ES-I3 (cell line): ENCODE results near the gene ASB18.

Experiments used
- H3K36me3 ChIP-seq: 2 replicates; pipeline ENCODE4 v1.6.1; 2013; ENCODE audit warnings: mild to moderate bottlenecking, low read length, control low read depth, moderate library complexity; ENCODE audit not compliant: insufficient read depth
- H3K4me1 ChIP-seq: 2 replicates; pipeline ENCODE4 v1.6.1; 2013; ENCODE audit warnings: mild to moderate bottlenecking, control low read depth, low read length; ENCODE audit not compliant: insufficient read depth
- H3K9ac ChIP-seq: 2 replicates; pipeline ENCODE4 v1.6.1; 2013; ENCODE audit warnings: low read depth, mild to moderate bottlenecking, low read length, moderate library complexity
- H3K9me3 ChIP-seq: 2 replicates; pipeline ENCODE4 v1.6.1; 2013; ENCODE audit warnings: mild to moderate bottlenecking, low read length, moderate library complexity; ENCODE audit not compliant: control insufficient read depth, insufficient read depth

Gene ASB18

GRCh38 chr2:236215761-236216333, 48.4 kb downstream of the ASB18 start:
- H3K9ac ChIP-seq, result no peak overlapping the region

GRCh38 chr2:236215196-236215595, 49.0 kb downstream of the ASB18 start:
- Histone ChIP-seq H3K36me3 (no peaks in the 10 kb centered on the region), H3K9me3 (no peaks in the 10 kb centered on the region; the same call in 1 of the 2 replicates), H3K9ac (no peak overlapping the region), H3K4me1 (0 out of 2 replicates have a peak, but pooled peaks cover 2% of the 10 kb centered on the region)

More at GRCh38 chr2:236215761-236216333, 48.4 kb downstream of the ASB18 start:
- Histone ChIP-seq H3K9me3 (no peaks in the 10 kb centered on the region; the same call in 1 of the 2 replicates), H3K4me1 (no peaks in the 10 kb centered on the region), H3K36me3 (no peaks in the 10 kb centered on the region)

- Histone ChIP-seq H3K9me3 (no peaks in the 10 kb centered on the region; the same call in 1 of the 2 replicates), H3K9ac (no peak overlapping the region), H3K4me1 (peaks cover 7% of the 10 kb centered on the region), H3K36me3 (no peaks in the 10 kb centered on the region)
Measured at GRCh38 chr2:236214376-236214995, 49.7 kb downstream of the ASB18 start.

GRCh38 chr2:236211296-236211695, 52.9 kb downstream of the ASB18 start:
- Histone ChIP-seq H3K36me3 (no peaks in the 10 kb centered on the region), H3K4me1 (peaks cover 14% of the 10 kb centered on the region), H3K9me3 (no peaks in the 10 kb centered on the region; the same call in 1 of the 2 replicates), H3K9ac (no peak overlapping the region)

- Histone ChIP-seq H3K4me1 (peaks cover 14% of the 10 kb centered on the region), H3K9ac (no peak overlapping the region), H3K36me3 (no peaks in the 10 kb centered on the region), H3K9me3 (no peaks in the 10 kb centered on the region; the same call in none of the 2 replicates)
Measured at GRCh38 chr2:236210536-236210935, 53.7 kb downstream of the ASB18 start.

- no peak overlapping the region; the same call in 1 of the 2 replicates for H3K9ac ChIP-seq
- H3K9me3 ChIP-seq, result no peaks in the 10 kb centered on the region; the same call in 1 of the 2 replicates
- H3K4me1 ChIP-seq, result peaks cover 14% of the 10 kb centered on the region
- no peaks in the 10 kb centered on the region for H3K36me3 ChIP-seq
Measured at GRCh38 chr2:236209996-236210395, 54.2 kb downstream of the ASB18 start.

- H3K36me3 ChIP-seq, result no peaks in the 10 kb centered on the region
- no peak overlapping the region; the same call in 1 of the 2 replicates for H3K9ac ChIP-seq
- no peaks in the 10 kb centered on the region; the same call in 1 of the 2 replicates for H3K9me3 ChIP-seq
- H3K4me1 ChIP-seq, result peaks cover 14% of the 10 kb centered on the region
Measured at GRCh38 chr2:236209535-236209934, 54.7 kb downstream of the ASB18 start.

GRCh38 chr2:236208019-236208926, 55.9 kb downstream of the ASB18 start:
- Histone ChIP-seq H3K36me3 (no peaks in the 10 kb centered on the region), H3K9me3 (no peaks in the 10 kb centered on the region; the same call in 1 of the 2 replicates), H3K9ac (no peak overlapping the region), H3K4me1 (peaks cover 14% of the 10 kb centered on the region)

- H3K4me1 ChIP-seq, result peaks cover 14% of the 10 kb centered on the region
- no peak overlapping the region for H3K9ac ChIP-seq
- H3K9me3 ChIP-seq, result no peaks in the 10 kb centered on the region; the same call in 1 of the 2 replicates
- no peaks in the 10 kb centered on the region for H3K36me3 ChIP-seq
Measured at GRCh38 chr2:236207472-236207871, 56.7 kb downstream of the ASB18 start.

GRCh38 chr2:236205867-236206645, 58.1 kb downstream of the ASB18 start:
- no peaks in the 10 kb centered on the region; the same call in 1 of the 2 replicates for H3K9me3 ChIP-seq
- H3K9ac ChIP-seq, result no peak overlapping the region
- H3K36me3 ChIP-seq, result no peaks in the 10 kb centered on the region

GRCh38 chr2:236204953-236205352, 59.3 kb downstream of the ASB18 start:
- H3K9me3 ChIP-seq, result no peaks in the 10 kb centered on the region; the same call in 1 of the 2 replicates
- no peak overlapping the region for H3K9ac ChIP-seq
- H3K4me1 ChIP-seq, result peaks cover 10% of the 10 kb centered on the region
- H3K36me3 ChIP-seq, result no peaks in the 10 kb centered on the region

More at GRCh38 chr2:236205867-236206645, 58.1 kb downstream of the ASB18 start:
- H3K4me1 ChIP-seq, result peaks cover 14% of the 10 kb centered on the region

- Histone ChIP-seq H3K9me3 (no peaks in the 10 kb centered on the region), H3K4me1 (no peaks in the 10 kb centered on the region), H3K9ac (no peak overlapping the region), H3K36me3 (no peaks in the 10 kb centered on the region)
Measured at GRCh38 chr2:236200378-236200777, 63.8 kb downstream of the ASB18 start.

- Histone ChIP-seq H3K9me3 (no peaks in the 10 kb centered on the region), H3K4me1 (no peaks in the 10 kb centered on the region), H3K36me3 (no peaks in the 10 kb centered on the region; the same call in 1 of the 2 replicates), H3K9ac (no peak overlapping the region)
Measured at GRCh38 chr2:236196366-236196765, 67.8 kb downstream of the ASB18 start.
